ENCODE measurements around the gene AOPEP.

AOPEP gene

DNA sequence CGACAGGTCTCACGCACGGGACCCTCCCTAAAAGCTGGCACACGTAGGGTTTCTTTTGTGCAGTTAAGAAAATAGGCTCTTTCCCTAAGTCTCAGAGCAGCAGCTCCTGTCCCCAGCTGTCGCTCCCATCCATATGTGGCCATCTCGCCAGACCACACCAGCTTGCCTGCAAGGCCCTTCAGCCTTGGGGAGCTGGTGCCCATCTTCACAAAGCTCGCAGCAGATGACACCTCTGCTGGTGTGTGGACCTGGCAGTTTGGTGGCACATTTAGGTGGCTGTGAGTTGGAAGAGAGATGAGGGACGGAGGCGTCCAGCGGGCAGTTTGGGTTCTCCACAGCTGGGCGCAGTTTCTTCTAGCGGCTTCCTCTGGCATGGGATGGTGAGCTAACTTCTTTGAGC is 352.0 kb downstream of the AOPEP start:
- Histone ChIP-seq H3K4me3 (ENCODE audit: low read length, poor library complexity, severe bottlenecking) (no peak overlapping the region), H3F3A (ENCODE audit: low read depth) (no peaks in the 10 kb centered on the region), H3K4me1 (ENCODE audit: insufficient read depth, low read length, poor library complexity, severe bottlenecking) (no peaks in the 10 kb centered on the region), H3K27me3 (ENCODE audit: insufficient read depth, low read length, poor library complexity, severe bottlenecking) (no peaks in the 10 kb centered on the region), H3K9me2 (replicated peaks; ENCODE audit: low read depth, low read length) (no peaks in the 10 kb centered on the region), H3K9ac (ENCODE audit: low read depth, low read length, poor library complexity, severe bottlenecking) (no peak overlapping the region), H2AFZ (ENCODE audit: low read length) (no peak overlapping the region), H3K4me2 (ENCODE audit: low read depth, low read length, poor library complexity, severe bottlenecking) (no peak overlapping the region), H3K79me2 (ENCODE audit: insufficient read depth, low read length) (no peaks in the 10 kb centered on the region), H3K9me3 (ENCODE audit: insufficient read depth, low read depth, low read length) (no peaks in the 10 kb centered on the region), H4K20me1 (ENCODE audit: insufficient read depth, low read length, poor library complexity, severe bottlenecking) (no peaks in the 10 kb centered on the region), H3K36me3 (ENCODE audit: insufficient read depth, low read length) (peaks cover 24% of the 10 kb centered on the region; the same call in 1 of the 2 replicates)
- no peak for TF ChIP-seq EZH2phosphoT487 (IDR thresholded peaks at IDR 0.05; ENCODE audit: borderline replicate concordance)
- TF ChIP-seq, protein P1, sequence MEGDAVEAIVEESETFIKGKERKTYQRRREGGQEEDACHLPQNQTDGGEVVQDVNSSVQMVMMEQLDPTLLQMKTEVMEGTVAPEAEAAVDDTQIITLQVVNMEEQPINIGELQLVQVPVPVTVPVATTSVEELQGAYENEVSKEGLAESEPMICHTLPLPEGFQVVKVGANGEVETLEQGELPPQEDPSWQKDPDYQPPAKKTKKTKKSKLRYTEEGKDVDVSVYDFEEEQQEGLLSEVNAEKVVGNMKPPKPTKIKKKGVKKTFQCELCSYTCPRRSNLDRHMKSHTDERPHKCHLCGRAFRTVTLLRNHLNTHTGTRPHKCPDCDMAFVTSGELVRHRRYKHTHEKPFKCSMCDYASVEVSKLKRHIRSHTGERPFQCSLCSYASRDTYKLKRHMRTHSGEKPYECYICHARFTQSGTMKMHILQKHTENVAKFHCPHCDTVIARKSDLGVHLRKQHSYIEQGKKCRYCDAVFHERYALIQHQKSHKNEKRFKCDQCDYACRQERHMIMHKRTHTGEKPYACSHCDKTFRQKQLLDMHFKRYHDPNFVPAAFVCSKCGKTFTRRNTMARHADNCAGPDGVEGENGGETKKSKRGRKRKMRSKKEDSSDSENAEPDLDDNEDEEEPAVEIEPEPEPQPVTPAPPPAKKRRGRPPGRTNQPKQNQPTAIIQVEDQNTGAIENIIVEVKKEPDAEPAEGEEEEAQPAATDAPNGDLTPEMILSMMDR (conservative IDR thresholded peaks at IDR 0.05; ENCODE audit: low read length), result no peak

DNA sequence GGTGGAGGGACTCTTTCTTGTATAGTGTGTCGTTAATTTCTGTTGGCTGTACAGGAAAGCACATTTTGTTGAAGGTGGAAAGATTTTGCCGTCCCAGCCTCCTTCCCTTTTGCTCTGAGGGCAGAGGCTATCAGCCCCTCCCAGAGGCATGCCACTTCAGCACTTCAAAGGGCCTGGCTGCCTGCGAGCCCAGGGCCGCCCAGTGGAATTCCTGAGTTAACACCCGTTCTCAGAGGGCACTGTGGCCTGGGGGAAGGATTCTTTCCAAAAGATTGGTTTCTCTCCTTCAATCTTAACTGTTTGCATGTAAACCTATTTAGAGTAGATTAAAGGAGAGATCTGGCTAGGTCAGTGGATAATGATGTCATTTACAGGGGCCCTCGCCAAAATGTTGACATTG is 352.4 kb downstream of the AOPEP start:
- Histone ChIP-seq H3K9me2 (replicated peaks; ENCODE audit: low read depth, low read length) (no peaks in the 10 kb centered on the region), H3K9ac (ENCODE audit: low read depth, low read length, poor library complexity, severe bottlenecking) (no peak overlapping the region), H3K9me3 (ENCODE audit: insufficient read depth, low read depth, low read length) (no peaks in the 10 kb centered on the region), H3K27me3 (ENCODE audit: insufficient read depth, low read length, poor library complexity, severe bottlenecking) (no peaks in the 10 kb centered on the region), H4K20me1 (ENCODE audit: insufficient read depth, low read length, poor library complexity, severe bottlenecking) (no peaks in the 10 kb centered on the region), H2AFZ (ENCODE audit: low read length) (no peak overlapping the region), H3K36me3 (ENCODE audit: insufficient read depth, low read length) (peaks cover 26% of the 10 kb centered on the region; the same call in 1 of the 2 replicates), H3K4me3 (ENCODE audit: low read length, poor library complexity, severe bottlenecking) (no peak overlapping the region), H3F3A (ENCODE audit: low read depth) (no peaks in the 10 kb centered on the region), H3K4me2 (ENCODE audit: low read depth, low read length, poor library complexity, severe bottlenecking) (no peak overlapping the region), H3K4me1 (ENCODE audit: insufficient read depth, low read length, poor library complexity, severe bottlenecking) (no peaks in the 10 kb centered on the region), H3K79me2 (ENCODE audit: insufficient read depth, low read length) (no peaks in the 10 kb centered on the region)
- no peak for TF ChIP-seq EZH2phosphoT487 (IDR thresholded peaks at IDR 0.05; ENCODE audit: borderline replicate concordance)
- TF ChIP-seq, protein P1 (conservative IDR thresholded peaks at IDR 0.05; ENCODE audit: low read length), result no peak

DNA sequence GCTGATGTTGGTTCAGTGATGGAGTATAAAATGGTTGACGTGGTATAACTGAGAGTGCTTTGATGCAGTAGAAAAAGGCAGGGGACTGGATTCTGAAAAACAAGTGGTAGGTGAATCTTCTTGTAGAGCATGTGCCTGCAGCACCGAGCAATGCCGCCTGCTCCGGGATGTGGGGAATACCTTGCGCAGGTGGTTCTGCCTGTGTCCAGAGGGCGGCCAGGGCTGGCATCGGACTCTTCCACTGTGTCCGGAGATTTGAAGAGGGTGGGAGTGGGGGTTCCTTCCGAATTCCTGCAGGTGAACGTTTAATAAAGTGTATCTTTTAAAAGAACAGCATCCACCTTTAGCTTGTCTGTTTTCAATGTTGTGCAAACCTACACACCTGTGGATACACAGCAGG is 353.0 kb downstream of the AOPEP start:
- no peaks in the 10 kb centered on the region for H3K79me2 ChIP-seq (ENCODE audit: insufficient read depth, low read length)
- no peak for TF ChIP-seq EZH2phosphoT487 (IDR thresholded peaks at IDR 0.05; ENCODE audit: borderline replicate concordance)
- TF ChIP-seq, protein P1 (conservative IDR thresholded peaks at IDR 0.05; ENCODE audit: low read length), result no peak
- no peaks in the 10 kb centered on the region for H3F3A ChIP-seq (ENCODE audit: low read depth)
- no peaks in the 10 kb centered on the region for H3K4me1 ChIP-seq (ENCODE audit: insufficient read depth, low read length, poor library complexity, severe bottlenecking)
- no peaks in the 10 kb centered on the region for H3K27me3 ChIP-seq (ENCODE audit: insufficient read depth, low read length, poor library complexity, severe bottlenecking)
- peaks cover 26% of the 10 kb centered on the region; the same call in 1 of the 2 replicates for H3K36me3 ChIP-seq (ENCODE audit: insufficient read depth, low read length)
- no peak overlapping the region for H3K4me2 ChIP-seq (ENCODE audit: low read depth, low read length, poor library complexity, severe bottlenecking)
- H3K9me2 ChIP-seq (replicated peaks; ENCODE audit: low read depth, low read length), result no peaks in the 10 kb centered on the region
- no peaks in the 10 kb centered on the region for H4K20me1 ChIP-seq (ENCODE audit: insufficient read depth, low read length, poor library complexity, severe bottlenecking)
- no peaks in the 10 kb centered on the region for H3K9me3 ChIP-seq (ENCODE audit: insufficient read depth, low read depth, low read length)
- no peak overlapping the region for H3K4me3 ChIP-seq (ENCODE audit: low read length, poor library complexity, severe bottlenecking)
- H3K9ac ChIP-seq (ENCODE audit: low read depth, low read length, poor library complexity, severe bottlenecking), result no peak overlapping the region
- H2AFZ ChIP-seq (ENCODE audit: low read length), result no peak overlapping the region
